Measurements from ENCODE around the gene TAF10. TPM values are rescaled to one million over a fixed set of nuclear protein-coding genes. Genes with fewer than 3 reads are reported as not detected.
A peak's percentile ranks its signal among the peaks of the same experiment; 100 is the strongest.

The TAF10 gene
- total and polyA plus RNA-seq, 5 experiments from 2014 or later: 107 to 332 (median 247) TPM

DNA sequence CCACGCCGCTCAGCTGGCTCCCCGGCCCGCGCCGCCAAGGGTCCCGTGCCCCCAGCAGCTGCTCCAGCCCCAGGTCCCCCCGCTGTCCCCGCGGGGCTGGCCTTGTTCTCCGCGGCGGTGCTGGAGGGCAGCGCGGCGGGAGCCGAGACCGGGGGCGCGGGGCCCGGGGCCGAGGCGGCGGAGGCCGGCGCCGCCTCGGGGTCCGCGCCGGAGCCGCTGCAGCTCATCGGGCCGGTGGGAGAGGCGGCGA lies 128 bp downstream of the TAF10 start:
- ATAC-seq (peak in 1 of 2 donors; percentile 27), DNase-seq (no peak)
- H3K27ac Mint-ChIP-seq: peak overlapping the region in 7 of 10 donors; percentile 92 to 98 (median 96)
- peaks cover 29 to 56% (median 31%) of the 10 kb centered on the region in 4 donors for H3K4me1 Mint-ChIP-seq
- H3K27me3 Mint-ChIP-seq: no peaks in the 10 kb centered on the region
- H3K36me3 Mint-ChIP-seq: peaks cover 6 to 56% (median 17%) of the 10 kb centered on the region in 3 donors
- peak overlapping the region in 9 of 10 donors; percentile 81 to 95 (median 89) for H3K4me3 Mint-ChIP-seq
- no peaks in the 10 kb centered on the region for H3K9me3 Mint-ChIP-seq
- POLR2A ChIA-PET: interaction anchor here (0.5 to 3.3 kb wide), 35 partner anchors 8 to 922 kb away, joined by 3 to 62 read pairs (median 7); partner anchors contain the start of genes ARFIP2, DCHS1, ILK and MRPL17

DNA sequence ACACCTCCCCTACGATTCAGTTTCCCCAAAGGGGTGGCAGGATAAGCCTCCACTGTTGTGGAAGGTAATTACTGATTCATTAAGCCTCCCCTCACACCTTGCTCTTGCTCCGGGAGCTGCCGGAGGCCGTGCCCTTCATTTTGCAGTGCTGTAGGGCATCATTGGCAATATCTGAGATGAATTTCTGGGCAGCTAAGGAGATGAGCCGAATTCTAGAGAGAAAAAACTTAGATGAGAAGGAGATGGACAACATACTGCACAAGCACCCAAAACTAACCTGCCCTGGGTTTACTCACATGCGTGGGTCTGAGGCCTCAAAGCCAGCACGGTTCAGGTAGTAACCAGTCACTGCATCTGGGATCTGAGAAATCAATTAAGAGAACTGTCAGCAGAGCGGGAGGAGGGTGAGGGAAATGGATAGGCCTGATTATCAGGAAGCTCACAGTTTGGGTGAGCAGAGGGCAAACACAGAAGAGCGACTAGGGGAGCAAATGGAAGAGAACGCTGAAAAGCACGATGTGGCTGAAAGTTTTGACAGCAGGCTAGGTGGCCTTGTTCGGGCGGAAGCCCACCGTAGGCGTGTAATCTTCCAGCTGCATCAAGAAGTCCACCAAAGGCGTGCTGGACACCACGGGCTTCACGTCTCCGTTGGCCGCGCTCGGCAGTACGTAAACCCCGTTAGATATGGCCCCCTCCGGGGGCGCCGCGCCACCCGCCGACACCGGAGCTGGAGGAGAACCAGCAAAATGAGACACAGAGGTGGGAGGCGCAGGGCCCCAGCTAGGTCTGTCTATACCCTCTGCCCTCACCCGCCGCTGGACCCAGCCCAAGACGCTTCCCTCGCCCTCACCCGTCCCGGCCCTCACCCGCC lies 689 bp downstream of the TAF10 start:
- H3K36me3 Mint-ChIP-seq: peaks cover 6 to 52% (median 13%) of the 10 kb centered on the region in 3 donors
- H3K27me3 Mint-ChIP-seq: no peaks in the 10 kb centered on the region
- peak overlapping the region in 8 of 10 donors; percentile 90 to 98 (median 96) for H3K27ac Mint-ChIP-seq
- H3K9me3 Mint-ChIP-seq: no peaks in the 10 kb centered on the region
- DNase-seq: peak in 2 of 10 donors; percentile 15 to 39
- POLR2A ChIA-PET: interaction anchor here (0.5 to 3.3 kb wide), 34 partner anchors 8 to 922 kb away, joined by 3 to 62 read pairs (median 7); partner anchors contain the start of genes ARFIP2, DCHS1, ILK and MRPL17
- peak overlapping the region in 9 of 10 donors; percentile 81 to 95 (median 89) for H3K4me3 Mint-ChIP-seq
- ATAC-seq: peak in 1 of 2 donors; percentile 17
- H3K4me1 Mint-ChIP-seq: peaks cover 27 to 56% (median 30%) of the 10 kb centered on the region in 4 donors

DNA sequence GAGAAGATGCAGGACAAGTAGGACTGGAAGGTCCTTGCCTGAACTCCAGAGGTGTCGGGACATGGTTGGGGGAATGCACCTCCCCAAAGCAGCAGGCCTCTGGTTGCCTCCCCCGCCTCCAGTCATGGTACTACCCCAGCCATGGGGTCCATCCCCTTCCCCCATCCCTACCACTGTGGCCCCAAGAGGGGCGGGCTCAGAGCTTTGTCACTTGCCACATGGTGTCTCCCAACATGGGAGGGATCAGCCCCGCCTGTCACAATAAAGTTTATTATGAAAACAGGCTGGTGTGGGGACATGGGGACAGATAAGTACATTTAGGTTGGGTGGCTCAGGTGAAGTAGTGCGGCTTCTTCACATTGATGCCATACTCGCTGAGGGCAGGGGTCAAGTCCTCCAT lies 1.4 kb downstream of the TAF10 start:
- Mint-ChIP-seq H3K4me1 (peaks cover 20 to 49% (median 30%) of the 10 kb centered on the region in 4 donors), H3K4me3 (peak overlapping the region in 9 of 10 donors; percentile 81 to 95 (median 89)), H3K27ac (peak overlapping the region in 8 of 10 donors; percentile 66 to 98 (median 96)), H3K9me3 (no peaks in the 10 kb centered on the region), H3K36me3 (peaks cover 1 to 45% (median 13%) of the 10 kb centered on the region in 3 donors), H3K27me3 (no peaks in the 10 kb centered on the region)
- DNase-seq (peak in 1 of 10 donors; percentile 7), ATAC-seq (no peak)
- POLR2A ChIA-PET: interaction anchor here (1.0 to 3.3 kb wide), 4 partner anchors 9 to 73 kb away, joined by 4 to 62 read pairs (median 24); partner anchors contain the start of genes MRPL17 and TPP1

DNA sequence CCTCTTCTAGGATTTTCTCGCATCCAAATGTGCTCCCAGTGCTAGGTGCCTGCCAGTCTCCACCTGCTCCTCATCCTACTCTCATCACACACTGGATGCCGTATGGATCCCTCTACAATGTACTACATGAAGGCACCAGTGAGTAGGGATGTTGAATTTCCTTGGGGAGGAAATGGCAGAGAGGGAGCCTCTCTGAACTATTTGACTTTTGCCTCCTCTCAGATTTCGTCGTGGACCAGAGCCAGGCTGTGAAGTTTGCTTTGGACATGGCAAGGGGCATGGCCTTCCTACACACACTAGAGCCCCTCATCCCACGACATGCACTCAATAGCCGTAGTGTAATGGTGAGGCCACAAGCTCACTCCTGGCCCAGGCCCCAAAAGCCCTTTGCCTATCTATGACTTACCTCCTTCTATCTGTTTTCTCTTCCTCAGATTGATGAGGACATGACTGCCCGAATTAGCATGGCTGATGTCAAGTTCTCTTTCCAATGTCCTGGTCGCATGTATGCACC lies 2.5 kb downstream of the TAF10 start:
- POLR2A ChIA-PET: interaction anchor here (0.7 to 1.9 kb wide), 3 partner anchors 10 to 74 kb away, joined by 3 to 8 read pairs (median 7); partner anchors contain the start of genes MRPL17 and TPP1

GRCh38 chr11:6608726-6609501 lies 3.1 kb downstream of the TAF10 start:
- peaks cover 0 to 37% (median 7%) of the 10 kb centered on the region in 3 donors for H3K36me3 Mint-ChIP-seq
- H3K4me3 Mint-ChIP-seq: peak overlapping the region in 3 of 10 donors; percentile 2 to 67 (median 49)
- H3K27ac Mint-ChIP-seq: peak overlapping the region in 7 of 10 donors; percentile 26 to 98 (median 78)
- POLR2A ChIA-PET: interaction anchor here (1.1 to 2.1 kb wide), 5 partner anchors 11 to 206 kb away, joined by 3 to 8 read pairs (median 6); partner anchors contain the start of genes MRPL17 and TPP1
- peak in 1 of 10 donors; percentile 3 for DNase-seq
- no peaks in the 10 kb centered on the region for H3K27me3 Mint-ChIP-seq
- no peaks in the 10 kb centered on the region for H3K9me3 Mint-ChIP-seq
- no peak for ATAC-seq
- peaks cover 19 to 45% (median 27%) of the 10 kb centered on the region in 4 donors for H3K4me1 Mint-ChIP-seq

More for the DNA sequence above, 2.5 kb downstream of the TAF10 start:
- Mint-ChIP-seq H3K4me3 (peak overlapping the region in 7 of 10 donors; percentile 26 to 65 (median 50)), H3K9me3 (no peaks in the 10 kb centered on the region), H3K4me1 (peaks cover 19 to 45% (median 27%) of the 10 kb centered on the region in 4 donors), H3K27ac (peak overlapping the region in 9 of 10 donors; percentile 49 to 98 (median 81)), H3K36me3 (peaks cover 0 to 37% (median 7%) of the 10 kb centered on the region in 3 donors), H3K27me3 (no peaks in the 10 kb centered on the region)
- peak in 1 of 10 donors; percentile 2 for DNase-seq
- no peak for ATAC-seq

DNA sequence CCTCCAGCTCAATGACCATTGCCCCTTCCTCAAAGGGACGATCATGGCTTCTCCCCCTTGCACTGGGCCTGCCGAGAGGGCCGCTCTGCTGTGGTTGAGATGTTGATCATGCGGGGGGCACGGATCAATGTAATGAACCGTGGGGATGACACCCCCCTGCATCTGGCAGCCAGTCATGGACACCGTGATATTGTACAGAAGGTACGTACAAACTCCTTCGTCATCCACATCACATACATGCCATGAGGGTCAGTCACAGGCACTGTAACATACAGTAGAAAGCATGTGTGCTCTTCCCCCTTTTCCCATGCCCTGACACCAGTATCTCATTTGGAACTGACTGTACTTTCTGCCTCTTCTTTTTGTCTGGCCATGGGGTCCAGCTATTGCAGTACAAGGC lies 4.0 kb downstream of the TAF10 start:
- Mint-ChIP-seq H3K4me1 (peaks cover 19 to 45% (median 27%) of the 10 kb centered on the region in 4 donors), H3K4me3 (peak overlapping the region in 2 of 10 donors; percentile 7 to 52), H3K9me3 (no peaks in the 10 kb centered on the region), H3K27me3 (no peaks in the 10 kb centered on the region), H3K27ac (peak overlapping the region in 5 of 10 donors; percentile 27 to 86 (median 56)), H3K36me3 (peaks cover 0 to 37% (median 7%) of the 10 kb centered on the region in 3 donors)
- POLR2A ChIA-PET: interaction anchor here (1.1 to 6.8 kb wide), 7 partner anchors 12 to 205 kb away, joined by 3 to 108 read pairs (median 6); partner anchors contain the start of genes MRPL17 and TPP1
- DNase-seq (peak in 1 of 10 donors; percentile 11), ATAC-seq (no peak)

DNA sequence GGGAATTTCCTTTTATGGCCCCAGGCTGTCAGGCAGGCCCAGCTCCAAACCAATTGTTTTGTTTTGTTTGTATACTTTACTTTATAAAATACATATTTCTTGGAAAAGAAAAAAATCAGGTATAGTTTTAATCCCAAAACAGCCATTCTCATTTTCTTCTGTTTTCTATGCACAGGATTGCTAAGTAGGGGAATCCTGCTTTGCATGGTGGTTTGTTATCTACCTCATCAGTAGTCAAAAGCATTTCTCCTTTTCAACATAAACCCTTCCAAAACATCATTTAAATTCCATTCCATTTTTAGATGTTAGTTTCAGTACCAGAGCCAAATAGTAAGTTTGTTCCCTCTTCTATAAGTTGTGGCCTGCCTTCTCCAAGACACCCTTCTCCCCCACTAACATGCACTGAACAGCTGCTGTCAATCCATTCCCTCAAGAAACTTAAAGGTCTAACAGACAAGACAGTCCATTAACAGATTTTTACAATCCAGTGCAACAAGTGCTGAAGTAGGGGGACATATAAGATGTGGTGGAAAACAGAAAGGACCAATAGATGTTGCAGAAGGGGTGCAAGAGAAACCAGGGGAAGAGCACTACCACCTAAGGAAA lies 4.7 kb downstream of the TAF10 start:
- DNase-seq (no peak), ATAC-seq (no peak)
- H3K4me3 Mint-ChIP-seq: peak overlapping the region in 8 of 10 donors; percentile 13 to 66 (median 55)
- POLR2A ChIA-PET: interaction anchor here (0.9 to 6.8 kb wide), 5 partner anchors 11 to 205 kb away, joined by 3 to 108 read pairs (median 6); partner anchors contain the start of genes MRPL17 and TPP1
- H3K27ac Mint-ChIP-seq: peak overlapping the region in 6 of 10 donors; percentile 59 to 90 (median 84)
- peaks cover 0 to 37% (median 7%) of the 10 kb centered on the region in 3 donors for H3K36me3 Mint-ChIP-seq
- no peaks in the 10 kb centered on the region for H3K9me3 Mint-ChIP-seq
- H3K27me3 Mint-ChIP-seq: no peaks in the 10 kb centered on the region
- H3K4me1 Mint-ChIP-seq: peaks cover 19 to 45% (median 27%) of the 10 kb centered on the region in 4 donors

DNA sequence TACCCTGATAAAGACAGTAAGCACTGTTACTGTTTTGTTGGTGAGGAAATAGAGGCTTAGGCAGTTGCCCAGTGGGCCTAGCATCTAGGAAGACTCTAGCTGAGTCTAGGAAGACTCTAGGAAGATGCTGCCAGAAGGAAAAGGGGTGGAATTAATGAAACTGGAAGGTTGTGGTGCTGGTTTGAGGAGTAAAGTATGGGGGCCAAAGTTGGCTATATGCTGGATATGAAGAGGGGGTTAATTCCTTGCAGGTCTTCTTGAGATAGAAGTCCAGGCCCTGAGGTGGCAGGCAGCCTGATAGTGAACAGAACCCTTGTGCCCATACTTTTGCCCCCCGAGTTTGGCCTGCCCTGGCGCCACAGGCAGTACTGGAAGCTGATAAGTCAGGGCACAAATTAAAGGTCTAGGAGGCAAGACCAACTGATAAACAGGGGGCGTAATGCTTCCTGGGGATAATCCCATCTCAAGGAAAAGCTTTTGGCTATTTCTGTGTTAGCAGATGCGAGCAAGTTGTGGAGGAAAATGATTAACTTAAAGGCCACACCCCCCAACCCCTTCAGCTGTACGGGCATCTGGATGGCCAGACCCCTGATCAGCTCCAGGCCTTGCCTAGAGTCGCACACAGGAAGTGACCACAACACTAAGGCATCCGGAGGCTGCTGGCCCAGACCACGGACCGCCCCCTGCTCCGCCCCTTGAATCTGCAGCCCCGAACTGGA lies 5.4 kb downstream of the TAF10 start:
- Mint-ChIP-seq H3K27ac (peak overlapping the region in 4 of 10 donors; percentile 83 to 90 (median 86)), H3K4me3 (peak overlapping the region in 3 of 10 donors; percentile 11 to 66 (median 31)), H3K9me3 (no peaks in the 10 kb centered on the region), H3K27me3 (no peaks in the 10 kb centered on the region), H3K4me1 (peaks cover 19 to 45% (median 29%) of the 10 kb centered on the region in 4 donors), H3K36me3 (peaks cover 0 to 40% (median 7%) of the 10 kb centered on the region in 3 donors)
- ATAC-seq (no peak), DNase-seq (peak in 4 of 10 donors; percentile 16 to 52 (median 18))
- POLR2A ChIA-PET: interaction anchor here (0.9 to 6.8 kb wide), 5 partner anchors 12 to 204 kb away, joined by 3 to 108 read pairs (median 6); partner anchors contain the start of genes MRPL17 and TPP1

- no peak overlapping the region for H3K27ac Mint-ChIP-seq
- no peaks in the 10 kb centered on the region for H3K27me3 Mint-ChIP-seq
- H3K36me3 Mint-ChIP-seq: peaks cover 0 to 36% (median 7%) of the 10 kb centered on the region in 3 donors
- peaks cover 4 to 35% (median 22%) of the 10 kb centered on the region in 4 donors for H3K4me1 Mint-ChIP-seq
- DNase-seq (no peak), ATAC-seq (no peak)
- H3K4me3 Mint-ChIP-seq: no peak overlapping the region
- no peaks in the 10 kb centered on the region for H3K9me3 Mint-ChIP-seq
- POLR2A ChIA-PET: interaction anchor here (1.0 to 6.8 kb wide), 17 partner anchors 8 to 369 kb away, joined by 3 to 108 read pairs (median 6); partner anchors contain the start of genes ARFIP2, MRPL17, TAF10 and TIMM10B
Measured at GRCh38 chr11:6604790-6605189, 7.2 kb downstream of the TAF10 start.

GRCh38 chr11:6604081-6604626 lies 7.9 kb downstream of the TAF10 start:
- peak; percentile 31 to 79 (median 61) for DNase-seq
- Mint-ChIP-seq H3K27ac (no peak overlapping the region), H3K4me1 (peaks cover 10 to 35% (median 25%) of the 10 kb centered on the region in 4 donors), H3K9me3 (no peaks in the 10 kb centered on the region), H3K4me3 (no peak overlapping the region), H3K36me3 (peaks cover 0 to 36% (median 7%) of the 10 kb centered on the region in 3 donors), H3K27me3 (no peaks in the 10 kb centered on the region)
- POLR2A ChIA-PET: interaction anchor here (1.0 to 6.8 kb wide), 17 partner anchors 8 to 369 kb away, joined by 3 to 108 read pairs (median 6); partner anchors contain the start of genes ARFIP2, MRPL17, TAF10 and TIMM10B
- ATAC-seq: peak; percentile 72 to 80
